Camera-type eye (tissue), 1 donor: ENCODE measurements around the gene OR2A12. TPM values are rescaled to one million over a fixed set of nuclear protein-coding genes. Genes with fewer than 3 reads are reported as not detected.

ENCODE experiments used
- total RNA-seq: library from RNA; depleted of rRNA; stranded (reverse); fragments of >200 nt; gene quantifications from one replicate; pipeline ENCODE4 v1.2.3, GENCODE V29; 2014

The OR2A12 gene
- not detected for total RNA-seq

GRCh38 chr7:144085978-144086377, at the start of gene OR2A12:
Gene OR2A12, plus strand, starts transcription at chr7:144086278. Its CDS starts 8,830 bp downstream, at chr7:144095108.

GRCh38 chr7:144048648-144049047, 37.4 kb upstream of the OR2A12 start, which contains the start of gene OR2A5:
Gene OR2A5, plus strand, starts transcription at chr7:144048948. Its CDS starts 1,454 bp downstream, at chr7:144050402.

GRCh38 chr7:144069511-144069910, 16.6 kb upstream of the OR2A12 start, which contains the start of gene OR2A25:
Gene OR2A25, plus strand, starts transcription at chr7:144069811. Its CDS starts 4,409 bp downstream, at chr7:144074220.

GRCh38 chr7:144109283-144109682, 23.2 kb downstream of the OR2A12 start, which contains the start of gene OR2A2:
Gene OR2A2, plus strand, starts transcription at chr7:144109583. Its CDS starts 0 bp downstream, at chr7:144109583.

GRCh38 chr7:144122876-144123275, 36.8 kb downstream of the OR2A12 start, which contains the start of gene OR2A14:
Gene OR2A14, plus strand, starts transcription at chr7:144123176. Its CDS starts 5,937 bp downstream, at chr7:144129113.

Other genes with a start within 250 kb of the OR2A12 start
- 182 TPM for gene TCAF1, start 184.1 kb upstream of the OR2A12 start, total RNA-seq
- not detected for gene OR2F2, start 151.0 kb upstream of the OR2A12 start, total RNA-seq
- gene OR2F1, start 131.4 kb upstream of the OR2A12 start, total RNA-seq: not detected
- gene OR6B1, start 86.0 kb upstream of the OR2A12 start, total RNA-seq: not detected
- not detected for gene OR2A5, start 37.3 kb upstream of the OR2A12 start, total RNA-seq
- not detected for gene OR2A25, start 16.5 kb upstream of the OR2A12 start, total RNA-seq
- not detected for gene OR2A2, start 23.3 kb downstream of the OR2A12 start, total RNA-seq
- gene OR2A14, start 36.9 kb downstream of the OR2A12 start, total RNA-seq: not detected
- 2.7 TPM for gene CTAGE4, start 97.2 kb downstream of the OR2A12 start, total RNA-seq
- 6.2 TPM for gene ARHGEF35, start 109.6 kb downstream of the OR2A12 start, total RNA-seq
- 0.16 TPM for gene OR2A42, start 153.3 kb downstream of the OR2A12 start, total RNA-seq
- 5.7 TPM for gene OR2A7, start 178.5 kb downstream of the OR2A12 start, total RNA-seq
- gene CTAGE8, start 183.0 kb downstream of the OR2A12 start, total RNA-seq: 1.0 TPM
- 0.44 TPM for gene OR2A1, start 226.1 kb downstream of the OR2A12 start, total RNA-seq